Measurements from ENCODE around the gene IL17RE.

DNA sequence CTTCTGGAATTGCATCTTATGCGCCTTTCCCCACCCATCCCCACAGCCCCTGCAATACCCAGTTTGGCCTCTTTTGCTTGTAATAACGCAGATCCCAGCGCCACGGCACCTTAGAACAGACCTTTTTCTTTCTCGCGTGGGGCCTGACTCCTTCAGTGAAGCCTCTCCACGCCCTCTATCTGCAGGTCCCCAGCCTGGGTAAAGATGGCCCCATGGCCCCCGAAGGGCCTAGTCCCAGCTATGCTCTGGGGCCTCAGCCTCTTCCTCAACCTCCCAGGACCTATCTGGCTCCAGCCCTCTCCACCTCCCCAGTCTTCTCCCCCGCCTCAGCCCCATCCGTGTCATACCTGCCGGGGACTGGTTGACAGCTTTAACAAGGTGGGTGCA lies 31.6 kb downstream of the IL17RE start:
- TF ChIP-seq, protein P1, sequence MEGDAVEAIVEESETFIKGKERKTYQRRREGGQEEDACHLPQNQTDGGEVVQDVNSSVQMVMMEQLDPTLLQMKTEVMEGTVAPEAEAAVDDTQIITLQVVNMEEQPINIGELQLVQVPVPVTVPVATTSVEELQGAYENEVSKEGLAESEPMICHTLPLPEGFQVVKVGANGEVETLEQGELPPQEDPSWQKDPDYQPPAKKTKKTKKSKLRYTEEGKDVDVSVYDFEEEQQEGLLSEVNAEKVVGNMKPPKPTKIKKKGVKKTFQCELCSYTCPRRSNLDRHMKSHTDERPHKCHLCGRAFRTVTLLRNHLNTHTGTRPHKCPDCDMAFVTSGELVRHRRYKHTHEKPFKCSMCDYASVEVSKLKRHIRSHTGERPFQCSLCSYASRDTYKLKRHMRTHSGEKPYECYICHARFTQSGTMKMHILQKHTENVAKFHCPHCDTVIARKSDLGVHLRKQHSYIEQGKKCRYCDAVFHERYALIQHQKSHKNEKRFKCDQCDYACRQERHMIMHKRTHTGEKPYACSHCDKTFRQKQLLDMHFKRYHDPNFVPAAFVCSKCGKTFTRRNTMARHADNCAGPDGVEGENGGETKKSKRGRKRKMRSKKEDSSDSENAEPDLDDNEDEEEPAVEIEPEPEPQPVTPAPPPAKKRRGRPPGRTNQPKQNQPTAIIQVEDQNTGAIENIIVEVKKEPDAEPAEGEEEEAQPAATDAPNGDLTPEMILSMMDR (IDR thresholded peaks at IDR 0.05; ENCODE audit: low read depth, low read length) = no peak
- no peak for TF ChIP-seq EZH2phosphoT487 (IDR thresholded peaks at IDR 0.05; ENCODE audit: low read depth)

Measured in OCI-LY3 (cell line).